Mesothelial cell of epicardium (in vitro differentiated cells): ENCODE measurements around the gene NBEAL2. TPM values are rescaled to one million over a fixed set of nuclear protein-coding genes. Genes with fewer than 3 reads are reported as not detected.

Experiments used
- DNase-seq, 2 experiments: peaks; one replicate each; pipeline ENCODE4 v3.0.0; 2021; ENCODE audit warnings: low spot score in 2 of 2; ENCODE audit not compliant: unreplicated experiment in 2 of 2
- H3K27ac Mint-ChIP-seq: 2 replicates; pipeline ENCODE4 v1.8.0; 2021; ENCODE audit warnings: mixed read lengths
- H3K27me3 Mint-ChIP-seq: 2 replicates; pipeline ENCODE4 v1.8.0; 2021; ENCODE audit warnings: low read depth, mixed read lengths
- H3K36me3 Mint-ChIP-seq: 2 replicates; pipeline ENCODE4 v1.8.0; 2021; ENCODE audit warnings: mixed read lengths
- H3K4me1 Mint-ChIP-seq: 2 replicates; pipeline ENCODE4 v1.8.0; 2021; ENCODE audit warnings: mixed read lengths
- H3K4me3 Mint-ChIP-seq: 2 replicates; pipeline ENCODE4 v1.8.0; 2021; ENCODE audit warnings: mild to moderate bottlenecking, moderate library complexity, mixed read lengths
- H3K9me3 Mint-ChIP-seq: 2 replicates; pipeline ENCODE4 v1.8.0; 2021; ENCODE audit warnings: mixed read lengths
- CTCF ChIP-seq: fragments of 200-600 bp; sonication (generic); IDR thresholded peaks from one replicate; pipeline ENCODE4 v1.5.0; 2021; ENCODE audit warnings: antibody characterized with exemption; ENCODE audit not compliant: unreplicated experiment
- total RNA-seq: library from RNA; stranded (reverse); gene quantifications from 3 replicates; pipeline ENCODE4 v1.2.1, GENCODE V29; 2021

The NBEAL2 gene
- 83.5 to 86.9 TPM (median 84.2 TPM) in 3 replicates for total RNA-seq

GRCh38 chr3:46978985-46979944 is at the start of gene NBEAL2:
NBEAL2 (plus strand) TSS chr3:46979666; CDS start chr3:46979862, 196 bp downstream.
- Mint-ChIP-seq H3K4me3 (peak within 1 kb of the TSS; percentile 86), H3K36me3 (no peaks in the 10 kb centered on the region), H3K27me3 (no peaks in the 10 kb centered on the region), H3K9me3 (no peaks in the 10 kb centered on the region), H3K4me1 (peaks cover 51% of the 10 kb centered on the region), H3K27ac (peak within 1 kb of the TSS; percentile 91)
- TF ChIP-seq CTCF, result no peak
- peak; percentile 81 to 88 for DNase-seq

GRCh38 chr3:46930166-46930944 is 49.1 kb upstream of the NBEAL2 start:
- no peak for TF ChIP-seq CTCF
- Mint-ChIP-seq H3K4me1 (peaks cover 34% of the 10 kb centered on the region), H3K27ac (peak overlapping the region; percentile 68), H3K9me3 (peaks cover 11% of the 10 kb centered on the region), H3K27me3 (no peaks in the 10 kb centered on the region), H3K36me3 (peaks cover 13% of the 10 kb centered on the region), H3K4me3 (no peak overlapping the region)
- DNase-seq, result no peak

GRCh38 chr3:46930945-46931403 is 48.5 kb upstream of the NBEAL2 start:
- Mint-ChIP-seq H3K4me3 (no peak overlapping the region), H3K36me3 (peaks cover 13% of the 10 kb centered on the region), H3K4me1 (peaks cover 40% of the 10 kb centered on the region), H3K9me3 (peaks cover 11% of the 10 kb centered on the region), H3K27me3 (no peaks in the 10 kb centered on the region), H3K27ac (peak overlapping the region; percentile 68)
- no peak for TF ChIP-seq CTCF
- DNase-seq, result no peak

GRCh38 chr3:46931631-46932331 is 47.7 kb upstream of the NBEAL2 start:
- H3K36me3 Mint-ChIP-seq, result peaks cover 13% of the 10 kb centered on the region

More at GRCh38 chr3:46931631-46932331, 47.7 kb upstream of the NBEAL2 start:
- no peak for DNase-seq
- Mint-ChIP-seq H3K4me1 (peaks cover 47% of the 10 kb centered on the region), H3K9me3 (peaks cover 11% of the 10 kb centered on the region), H3K27ac (peak overlapping the region; percentile 68), H3K27me3 (no peaks in the 10 kb centered on the region), H3K4me3 (no peak overlapping the region)
- TF ChIP-seq CTCF, result no peak
